SK-N-DZ (cell line): ENCODE measurements around the gene MAB21L1. TPM values are rescaled to one million over a fixed set of nuclear protein-coding genes. Genes with fewer than 3 reads are reported as not detected.

Experiments
- DNase-seq: peaks from one replicate; pipeline ENCODE4 v3.0.0-alpha.2; 2015; ENCODE audit warnings: low spot score
- polyA plus RNA-seq, 2 experiments: library from polyadenylated mRNA; depleted of rRNA; stranded (reverse); fragments of >200 nt; gene quantifications; 2 replicates each; pipeline ENCODE4 v1.2.3, GENCODE V29; 2014

MAB21L1 gene
- polyA plus RNA-seq (2014; cell fraction: cytosol; rRNA removed): 74.2 and 80.8 TPM in 2 replicates
- 41.5 and 51.3 TPM in 2 replicates for polyA plus RNA-seq (2014; cell fraction: nucleus; rRNA removed)

DNA sequence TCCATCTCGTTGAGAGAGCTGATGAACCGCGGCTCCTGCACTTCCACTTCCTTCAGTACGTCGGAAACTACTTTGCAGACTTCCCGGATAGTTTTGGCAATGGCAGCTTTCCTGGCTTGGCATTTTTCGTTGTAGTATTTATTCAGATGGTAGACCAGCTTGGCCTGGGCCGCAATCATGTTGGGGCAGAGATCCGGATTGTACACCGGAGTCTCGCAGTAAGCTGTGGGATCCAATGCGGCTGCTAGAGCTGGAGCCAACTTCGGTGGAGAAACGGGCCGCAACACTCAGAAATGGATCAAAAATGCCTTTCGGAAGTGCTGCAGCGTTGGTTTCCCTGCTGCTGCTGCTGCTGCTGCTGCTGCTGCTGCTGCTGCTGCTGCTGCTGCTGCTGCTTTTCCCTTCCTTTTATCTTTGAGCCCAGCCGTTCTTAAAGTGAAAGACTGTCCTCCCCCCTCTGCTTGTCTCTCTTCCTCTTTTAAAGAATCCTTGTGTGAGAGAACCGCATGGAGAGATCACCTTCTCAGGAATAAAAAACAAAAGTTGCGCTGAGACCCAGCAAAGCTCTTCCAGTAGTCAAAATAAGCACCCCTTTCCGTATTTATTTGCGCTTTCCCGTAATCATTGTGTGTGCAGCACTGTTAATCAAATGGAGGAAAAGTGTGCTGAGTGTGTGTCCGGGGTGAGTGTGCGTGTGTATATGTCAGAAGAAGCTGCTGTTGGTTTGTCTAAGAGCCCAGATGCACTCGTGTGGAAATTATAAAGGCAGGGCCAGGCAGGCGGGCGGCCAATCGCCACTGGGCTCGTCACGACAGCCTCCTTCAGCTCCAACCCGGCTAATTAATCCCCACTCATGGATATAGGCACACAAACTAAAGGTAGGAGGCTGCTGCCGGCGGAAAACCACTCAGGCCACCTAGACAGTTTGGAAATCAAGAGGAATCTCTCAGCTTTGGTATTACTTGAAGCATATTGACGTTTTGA, at the start of gene MAB21L1:
Gene MAB21L1 (minus strand): TSS at position 730 of the 984 bp plus-strand sequence. CDS start 551 bp downstream, at position 179.
- DNase-seq: peak; percentile 96

DNA sequence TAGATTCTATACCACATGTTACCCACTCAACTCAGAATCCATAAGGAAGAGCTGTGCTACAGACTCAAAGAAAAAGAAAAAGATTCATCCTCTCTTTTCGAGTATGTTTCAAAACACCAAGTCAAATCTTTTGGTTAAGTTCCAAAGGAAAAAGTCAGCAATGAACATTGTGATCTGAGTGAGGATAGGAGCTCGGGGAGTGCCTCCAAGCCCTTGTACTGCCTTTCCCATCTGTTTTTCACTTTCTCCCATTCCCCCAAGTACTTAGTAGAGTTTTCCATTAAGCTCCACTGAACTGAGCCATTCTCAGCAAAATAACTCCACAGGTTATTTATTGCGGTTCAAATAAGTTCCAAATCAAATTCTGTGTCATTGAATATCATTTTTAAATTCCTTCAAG, 47.7 kb upstream of the MAB21L1 start:
- DNase-seq: no peak

DNA sequence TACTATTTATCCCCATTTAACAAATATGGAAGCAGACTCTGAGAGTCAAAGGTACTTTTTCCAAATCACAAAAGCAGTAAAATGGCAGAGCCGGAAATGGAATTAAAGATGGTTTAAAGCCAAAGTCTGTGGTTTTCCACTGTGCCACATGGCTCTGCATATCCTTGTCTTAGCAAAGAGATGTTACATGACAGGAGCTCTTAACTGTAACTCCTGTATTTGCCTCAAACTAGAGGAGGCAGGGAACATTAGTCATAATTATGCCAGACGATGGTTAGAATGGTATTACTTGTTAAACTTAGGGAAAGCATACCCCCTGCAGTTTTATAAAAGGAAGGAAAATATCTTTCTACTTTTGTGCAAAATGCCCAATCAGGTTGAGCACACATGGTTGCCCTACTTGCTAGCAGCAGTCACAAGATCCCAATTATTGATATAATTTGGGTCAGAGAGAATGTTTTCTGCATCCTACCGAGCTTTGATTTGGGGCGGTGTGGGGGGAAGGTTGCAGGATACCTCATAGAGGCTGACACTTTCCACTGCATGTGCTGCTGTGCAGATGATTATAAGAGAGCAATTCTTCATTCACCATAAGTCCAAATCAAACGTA, 42.0 kb upstream of the MAB21L1 start:
- DNase-seq: peak; percentile 41

DNA sequence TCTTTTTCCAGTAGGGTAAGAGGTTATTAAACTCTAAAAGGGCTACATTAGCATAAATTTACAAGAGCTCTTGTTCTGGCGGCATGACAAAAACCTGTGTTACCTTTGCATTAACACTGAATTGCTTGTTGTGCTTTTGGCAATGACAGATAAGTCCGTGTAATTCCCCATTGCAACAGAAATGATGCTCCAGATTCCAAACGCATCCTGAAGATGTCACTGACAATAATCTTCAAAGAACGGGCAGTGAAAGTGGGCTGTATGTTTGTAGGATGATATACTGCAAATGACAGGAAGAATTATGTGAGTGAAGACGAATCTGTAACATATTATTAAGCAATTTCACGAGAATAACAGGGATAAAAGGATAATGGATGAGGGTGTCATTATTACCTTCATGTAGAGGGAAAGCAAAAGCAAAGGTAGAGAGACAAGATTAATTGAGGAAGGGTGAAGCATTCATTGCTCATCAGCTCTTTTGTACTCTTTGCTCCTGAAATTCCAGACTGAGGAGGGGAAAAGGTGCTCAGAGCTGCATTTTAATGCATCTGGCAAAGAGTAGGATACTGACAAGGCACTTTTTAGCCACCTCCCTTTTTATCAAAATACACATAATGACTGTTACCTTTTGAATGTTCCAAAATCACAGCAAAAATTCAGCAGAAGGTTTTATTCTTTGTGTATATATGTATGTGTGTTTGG, 38.5 kb upstream of the MAB21L1 start:
- peak; percentile 69 for DNase-seq

DNA sequence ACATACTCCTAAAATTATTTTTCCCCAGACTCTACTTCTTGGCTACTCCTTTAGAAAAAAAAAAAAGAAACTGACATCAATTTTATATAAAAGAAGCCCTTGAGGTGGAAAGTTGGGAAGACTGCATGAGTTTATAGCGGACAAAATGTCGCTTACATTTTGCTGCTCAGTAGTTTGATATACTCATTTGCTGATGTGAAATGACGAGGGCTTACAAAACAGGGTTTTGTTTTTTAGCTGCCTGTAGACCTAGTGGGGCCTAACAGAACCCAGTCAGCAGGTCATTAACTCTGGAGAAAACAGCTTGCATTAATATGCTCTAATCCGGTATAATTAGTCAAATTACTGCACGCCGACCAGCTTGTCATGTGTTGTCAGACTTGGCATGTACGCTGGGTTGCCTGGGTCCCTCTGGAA, 37.6 kb upstream of the MAB21L1 start:
- DNase-seq: no peak

DNA sequence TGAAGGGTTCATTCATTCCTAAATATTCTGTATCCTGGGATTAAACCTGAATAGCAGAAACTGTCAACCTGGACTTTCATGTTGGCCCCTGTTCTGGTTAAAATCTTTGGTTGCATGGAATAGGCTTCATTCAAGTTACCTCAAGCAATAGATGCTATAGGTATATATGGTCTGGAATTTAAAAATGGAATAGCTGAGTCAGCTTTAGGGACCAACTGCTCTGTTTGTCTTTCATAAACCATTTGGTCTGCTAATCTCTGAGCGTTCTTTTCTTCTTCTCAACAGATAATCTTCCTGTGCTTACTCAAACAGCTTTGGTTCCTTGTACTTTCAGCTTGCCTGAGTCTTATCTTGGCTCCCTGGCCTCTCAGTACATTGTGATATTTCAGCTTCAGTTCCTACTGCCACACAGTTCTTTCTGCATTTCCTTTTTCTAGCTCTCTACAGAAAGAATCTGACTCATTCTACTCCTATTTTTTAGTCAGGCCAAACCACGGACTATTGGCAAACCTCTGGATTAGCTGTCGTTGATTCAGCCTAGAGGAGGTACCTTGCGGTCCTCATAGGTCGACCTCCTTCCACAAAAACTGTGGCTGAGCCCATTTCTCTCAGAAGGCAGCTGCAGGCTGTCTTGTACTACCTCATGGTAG, 35.9 kb upstream of the MAB21L1 start:
- no peak for DNase-seq

DNA sequence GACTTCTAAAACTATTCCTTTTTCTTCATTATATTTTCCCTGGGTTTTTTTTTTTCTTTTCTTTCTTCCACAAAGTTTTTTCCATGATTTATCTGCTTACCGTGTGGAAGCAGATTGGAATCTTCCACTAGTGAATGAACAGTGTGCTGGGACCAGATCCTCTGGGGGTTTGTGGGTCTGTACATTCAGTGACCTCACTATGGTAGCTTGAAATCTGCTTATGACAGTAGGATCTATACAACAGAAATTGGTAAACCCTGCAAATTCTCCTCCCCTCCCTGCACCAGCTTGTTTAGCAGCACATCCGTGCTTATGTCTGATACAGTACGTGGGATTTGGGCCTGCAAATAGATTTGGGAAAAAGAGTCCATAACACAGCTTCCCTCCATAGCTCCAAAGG, 26.0 kb upstream of the MAB21L1 start:
- DNase-seq: no peak

DNA sequence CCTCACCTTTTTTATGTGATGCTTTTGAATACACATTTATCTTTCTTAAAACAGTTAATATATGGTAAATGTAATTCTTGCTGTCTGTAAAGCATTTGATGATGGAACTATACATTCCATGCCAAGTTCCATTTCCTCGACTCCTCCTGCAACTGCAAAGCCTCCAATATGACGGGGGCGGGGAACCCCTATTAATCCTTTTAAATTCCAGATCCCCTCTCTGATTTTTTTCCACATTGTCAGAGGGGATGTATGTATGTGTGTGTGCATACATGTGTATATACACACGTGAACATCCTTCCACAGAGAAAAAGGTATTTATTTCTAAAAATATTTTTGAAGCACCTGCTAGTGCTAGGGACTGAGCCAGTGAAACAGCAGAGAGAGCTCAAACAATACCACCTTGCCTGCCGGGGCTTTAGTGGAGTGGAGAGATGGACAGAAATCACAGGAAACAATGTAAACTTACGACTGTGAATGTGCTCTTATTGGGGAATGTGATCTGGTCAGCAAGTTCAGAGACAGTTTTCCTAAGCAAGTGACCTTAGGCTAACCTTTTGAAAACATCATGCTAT, 25.3 kb upstream of the MAB21L1 start:
- no peak for DNase-seq

DNA sequence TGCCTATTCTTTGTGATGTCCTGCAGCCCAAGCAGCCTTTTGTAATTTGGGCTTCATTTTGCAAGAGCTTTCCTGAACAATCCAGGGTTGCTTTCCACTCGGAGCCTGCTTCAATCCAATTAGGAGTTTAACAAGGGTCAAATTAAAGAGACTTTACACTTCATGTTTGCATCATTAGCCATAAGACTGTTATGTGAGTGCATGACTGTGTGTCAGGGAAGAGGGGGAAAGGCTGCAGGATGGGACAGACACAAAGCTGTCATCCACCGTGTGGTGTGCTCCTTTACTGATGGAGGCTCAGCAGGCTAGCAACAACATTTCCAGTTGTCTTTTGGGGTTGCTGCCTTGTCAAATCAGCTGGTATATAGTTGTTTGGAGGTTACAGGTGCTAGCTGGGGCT, 23.7 kb upstream of the MAB21L1 start:
- DNase-seq: no peak

DNA sequence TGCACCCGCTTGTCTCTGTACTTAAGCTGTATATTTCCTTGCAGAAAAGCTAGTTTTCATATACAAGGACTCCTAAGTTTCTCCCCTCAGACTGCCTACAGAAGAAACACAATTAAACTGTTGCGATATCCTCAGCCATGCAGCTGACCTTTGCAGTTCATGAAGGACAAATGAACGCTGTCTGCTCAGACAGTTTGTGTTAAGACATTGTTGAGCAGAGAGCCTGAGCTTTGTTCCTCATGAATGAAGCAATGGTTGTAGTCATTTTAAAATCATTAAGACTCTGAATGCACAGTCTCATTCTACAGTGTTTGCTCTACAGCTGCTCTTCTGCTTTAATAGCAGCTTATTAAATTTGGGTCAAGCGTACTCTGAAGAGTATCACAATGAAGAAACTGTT, 23.2 kb upstream of the MAB21L1 start:
- no peak for DNase-seq

DNA sequence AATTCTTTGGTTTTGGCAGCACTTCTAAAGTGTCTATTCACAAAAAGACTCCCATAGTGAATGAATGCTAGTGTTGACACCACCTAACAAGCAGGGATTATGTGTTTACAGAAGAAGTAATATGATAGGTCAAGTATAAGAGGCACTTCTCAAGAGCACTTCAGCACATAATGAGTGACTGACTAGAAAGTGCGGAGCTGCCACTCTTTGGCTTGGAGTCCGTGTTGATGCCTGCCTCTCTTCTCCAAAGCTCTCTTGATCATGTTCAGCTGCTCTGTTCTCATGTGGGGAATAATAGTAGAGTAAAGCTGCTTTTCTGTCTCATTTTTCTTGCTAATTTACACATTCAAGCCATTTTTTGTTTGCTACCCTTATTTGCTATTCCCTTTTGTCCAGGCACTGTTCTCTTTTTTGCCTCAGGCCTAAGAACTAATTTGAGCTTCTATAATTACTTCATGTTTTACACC, 22.7 kb upstream of the MAB21L1 start:
- DNase-seq: no peak

DNA sequence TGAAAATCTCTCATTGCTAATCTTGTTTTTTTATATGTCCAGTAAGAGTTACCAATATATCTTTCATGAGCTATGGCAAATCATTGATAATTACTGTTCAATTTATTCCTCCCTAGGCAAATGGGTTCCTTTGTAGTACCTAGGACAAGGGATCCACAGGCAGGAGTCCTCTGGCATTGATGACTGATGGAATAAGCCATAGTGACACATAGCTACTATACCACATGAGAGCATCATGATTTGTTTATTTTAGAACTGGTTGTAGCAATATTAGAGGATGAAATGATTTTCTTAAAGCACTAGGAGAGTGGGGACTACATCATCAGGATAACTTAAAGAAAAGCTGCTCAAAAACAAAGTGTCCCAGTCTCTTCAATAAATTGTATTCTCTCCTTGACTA, 21.7 kb upstream of the MAB21L1 start:
- DNase-seq: no peak

DNA sequence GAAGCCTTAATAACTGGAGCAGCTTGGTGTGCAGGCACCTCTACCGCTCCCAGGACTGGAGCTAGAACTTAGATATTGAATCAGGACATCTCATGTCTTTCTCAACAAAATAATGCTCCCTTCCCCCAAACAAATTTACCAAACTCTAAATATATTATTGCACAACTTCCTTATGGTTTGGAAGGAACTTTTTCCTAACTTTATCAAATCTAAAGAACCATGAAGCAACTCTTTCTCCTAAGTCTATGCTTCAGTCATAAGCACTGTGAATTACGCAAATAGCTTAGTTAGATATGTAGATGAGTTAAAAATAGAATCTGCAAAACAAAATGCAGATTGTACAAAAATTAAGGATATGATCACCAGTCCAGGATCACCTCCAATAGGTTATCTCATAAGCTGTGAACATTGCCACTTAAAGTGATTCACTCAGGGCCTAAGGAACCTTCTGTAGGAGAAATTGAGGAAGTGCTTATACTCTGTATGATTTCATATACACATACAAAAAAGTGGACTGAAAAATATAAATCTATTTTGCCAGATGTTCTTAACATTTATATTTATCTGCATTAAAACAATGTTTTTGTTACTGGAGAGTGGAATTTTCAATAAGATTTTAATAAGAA, 20.4 kb upstream of the MAB21L1 start:
- DNase-seq: no peak

DNA sequence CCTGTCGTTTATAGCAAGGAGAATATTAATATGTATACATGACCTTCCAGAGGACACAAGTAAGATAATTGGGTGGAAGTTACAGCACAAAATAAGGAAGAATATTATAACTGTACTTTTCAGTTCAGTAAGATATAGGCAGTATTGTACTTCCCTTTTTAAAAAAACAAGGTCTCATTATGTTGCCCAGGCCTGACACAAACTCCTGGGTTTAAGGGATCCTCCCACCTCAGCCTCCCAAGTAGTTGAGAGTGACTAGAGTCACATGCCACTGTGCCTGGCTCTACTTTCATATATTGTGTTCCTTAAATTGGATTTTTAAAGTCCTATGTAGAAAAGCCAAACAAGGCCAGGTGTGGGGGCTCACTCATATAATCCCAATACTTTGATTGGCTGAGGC, 19.5 kb upstream of the MAB21L1 start:
- DNase-seq: no peak

DNA sequence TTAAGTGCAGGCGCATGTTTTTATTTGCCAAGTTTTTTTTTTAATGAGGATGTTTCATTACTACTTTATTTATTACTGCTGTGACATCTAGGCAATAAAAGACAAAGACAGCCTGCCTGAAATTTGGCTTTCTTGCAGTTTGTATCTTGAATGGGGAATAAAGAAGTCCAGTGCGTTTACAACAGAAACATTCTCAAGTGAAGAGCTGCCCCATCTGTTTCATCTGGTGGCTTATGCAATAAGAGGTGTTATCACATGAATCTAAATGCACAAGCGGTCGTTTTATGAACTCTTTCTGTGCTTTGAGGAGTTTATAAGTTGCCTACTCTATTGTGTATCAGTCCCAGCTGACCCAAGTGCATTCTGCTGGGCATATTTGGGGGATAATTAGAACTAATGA, 12.6 kb upstream of the MAB21L1 start:
- DNase-seq: peak; percentile 61

DNA sequence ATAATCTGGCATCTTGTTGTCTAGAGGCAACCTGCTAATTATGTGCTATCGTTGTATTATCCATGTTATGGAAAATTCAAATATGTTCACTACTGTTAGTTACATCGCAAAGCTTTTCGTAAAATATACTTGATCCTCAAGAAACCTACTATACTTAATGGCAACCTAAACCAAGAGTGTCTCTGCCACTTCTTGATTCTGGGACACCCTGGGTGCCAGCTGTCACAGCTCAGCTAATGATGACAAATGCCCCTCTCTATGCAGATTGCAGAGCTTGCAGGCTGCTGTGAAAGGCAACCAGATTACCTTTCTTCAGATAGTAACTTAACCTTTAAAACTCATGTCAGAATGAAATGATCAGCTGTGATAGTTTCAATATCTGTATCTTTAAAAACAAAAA, 8.9 kb upstream of the MAB21L1 start:
- peak; percentile 79 for DNase-seq

DNA sequence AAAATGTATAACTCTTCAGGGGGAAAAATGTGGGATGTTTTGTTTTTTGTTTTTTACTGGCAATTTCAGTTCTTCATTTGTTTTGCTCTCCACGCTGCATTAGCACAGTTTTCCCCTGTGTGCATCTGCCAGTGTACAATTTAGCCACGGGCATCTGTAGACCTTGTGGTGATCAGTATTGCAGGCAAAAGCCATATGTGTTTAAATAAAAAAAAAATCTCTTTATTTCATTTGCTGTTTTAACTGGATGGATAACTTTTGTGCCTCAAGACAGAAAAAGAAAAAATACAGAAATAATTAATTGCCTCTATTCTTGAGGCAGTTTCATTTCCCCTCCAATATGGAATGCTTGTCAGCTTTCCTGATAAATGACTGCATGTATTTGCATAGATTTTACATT, 7.9 kb upstream of the MAB21L1 start:
- DNase-seq: peak; percentile 40

DNA sequence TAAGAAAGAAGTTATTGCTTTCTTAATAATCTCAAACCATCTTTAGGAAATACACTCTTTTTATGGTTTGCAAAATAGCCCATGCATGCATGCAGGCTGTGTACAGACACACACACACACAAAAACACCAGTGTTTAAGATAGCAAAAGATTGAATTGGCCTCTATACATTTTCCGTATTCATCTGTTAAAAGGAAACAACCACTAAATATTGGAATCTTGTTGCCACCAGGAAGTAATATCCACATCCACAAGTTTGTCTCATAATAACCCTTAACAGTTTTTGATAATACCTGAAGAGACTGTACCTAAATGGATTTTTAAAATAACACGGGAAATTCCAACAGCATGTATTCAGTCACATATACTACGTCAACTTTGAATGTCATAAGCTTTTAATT, 7.3 kb upstream of the MAB21L1 start:
- no peak for DNase-seq

DNA sequence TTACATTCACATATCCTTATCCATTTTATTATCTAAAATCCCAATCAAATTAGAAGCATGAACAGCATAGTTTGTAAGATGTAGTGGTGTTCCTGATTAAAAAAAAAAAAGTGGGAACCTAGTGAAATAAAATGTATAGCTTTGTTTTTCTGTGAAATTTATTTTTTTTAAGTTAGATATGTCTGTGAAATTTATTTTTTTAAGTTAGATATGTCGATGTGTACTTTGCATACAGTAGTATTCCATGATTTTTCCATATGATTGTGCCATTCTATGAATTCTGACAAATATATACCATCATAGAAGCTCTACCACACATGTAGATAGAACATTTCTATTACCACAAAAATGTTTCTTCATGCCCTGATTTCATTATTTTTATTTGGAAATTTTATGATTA, 6.0 kb upstream of the MAB21L1 start:
- DNase-seq: no peak

DNA sequence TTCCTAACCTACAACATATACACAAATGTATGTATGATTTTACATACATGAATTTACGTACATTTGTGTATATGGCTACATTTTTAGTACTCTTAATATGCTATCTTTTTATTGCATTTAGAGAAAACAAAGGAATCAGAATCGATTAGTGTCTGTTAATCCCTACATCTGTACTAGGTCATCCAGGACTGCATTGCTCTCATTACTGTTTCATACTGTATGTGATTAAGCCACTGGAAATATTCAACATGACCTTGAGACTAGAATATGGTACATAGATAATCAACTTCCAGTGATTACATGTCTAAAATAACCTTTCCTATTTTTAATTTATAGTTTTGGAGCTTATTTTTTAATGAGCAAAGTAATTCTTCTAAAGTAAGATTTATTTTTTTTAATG, 5.3 kb upstream of the MAB21L1 start:
- peak; percentile 32 for DNase-seq

DNA sequence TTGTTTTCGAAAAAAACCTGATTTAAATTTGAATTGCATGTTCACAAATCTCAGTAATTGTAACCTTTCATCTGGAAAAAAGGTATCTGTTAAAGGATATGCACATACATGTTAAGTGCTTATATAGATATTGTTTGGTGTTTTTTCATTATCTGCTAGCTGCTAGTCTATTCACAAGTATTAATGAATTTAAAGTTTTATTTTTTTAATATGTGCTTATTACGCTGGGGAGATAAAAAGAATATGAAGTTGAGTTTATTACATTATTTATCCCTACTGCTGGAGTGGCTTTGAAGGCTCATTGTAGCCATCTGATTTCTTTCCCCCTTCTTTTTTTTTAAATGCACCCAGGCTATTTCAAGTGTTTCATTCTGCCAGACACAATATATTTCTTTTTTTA, 3.9 kb upstream of the MAB21L1 start:
- peak; percentile 47 for DNase-seq
